ENCODE data around the gene RBPJ. TPM values are rescaled to one million over a fixed set of nuclear protein-coding genes. Genes with fewer than 3 reads are reported as not detected.

Gene RBPJ
- total and polyA plus RNA-seq, 7 donors = 10.6 to 44.4 (median 28.8) TPM

- intact Hi-C loops (cut with DNase I) = no loop called here
- no peaks in the 10 kb centered on the region for H3K4me1 ChIP-seq
- DNase-seq (no peak), ATAC-seq (no peak)
- peaks cover 0 to 1% (median 0%) of the 10 kb centered on the region in 3 donors for H3K27me3 ChIP-seq (ENCODE audit: insufficient read depth in 3 of 3, low read length in 2 of 3)
- WGBS, 3 donors = 83 to 95% (median 94%) methylated on average over 13 of the region's 13 CpGs
- TF ChIP-seq CTCF (IDR thresholded peaks at IDR 0.05) = no peak
- H3K36me3 ChIP-seq (ENCODE audit: insufficient read depth in 1 of 2, low read depth in 1 of 2) = no peaks in the 10 kb centered on the region
- H3K9me3 ChIP-seq = no peaks in the 10 kb centered on the region
- no peak overlapping the region for H3K27ac ChIP-seq
- no peak overlapping the region for H3K4me3 ChIP-seq
Measured at GRCh38 chr4:26478330-26478729, 157.5 kb downstream of the RBPJ start.

- ATAC-seq = no peak
- no peak for TF ChIP-seq CTCF (IDR thresholded peaks at IDR 0.05)
- Histone ChIP-seq H3K36me3 (ENCODE audit: insufficient read depth in 1 of 2, low read depth in 1 of 2) (no peaks in the 10 kb centered on the region), H3K27me3 (ENCODE audit: insufficient read depth in 3 of 3, low read length in 2 of 3) (peaks cover 0 to 1% (median 0%) of the 10 kb centered on the region in 3 donors), H3K9me3 (no peaks in the 10 kb centered on the region), H3K4me3 (no peak overlapping the region), H3K4me1 (no peaks in the 10 kb centered on the region), H3K27ac (no peak overlapping the region)
- WGBS, 3 donors = 50 to 62% (median 54%) methylated on average over 3 of the region's 3 CpGs
- DNase-seq = no peak
- intact Hi-C loops (cut with DNase I) = no loop called here
Measured at GRCh38 chr4:26482508-26483462, 162.0 kb downstream of the RBPJ start.

GRCh38 chr4:26484032-26484515 lies 163.3 kb downstream of the RBPJ start:
- whole genome bisulfite sequencing, 3 donors = 24 to 53% (median 33%) methylated on average over 2 of the region's 2 CpGs
- no peak for DNase-seq
- TF ChIP-seq CTCF (IDR thresholded peaks at IDR 0.05) = no peak
- no peak overlapping the region for H3K27ac ChIP-seq
- H3K4me1 ChIP-seq = no peaks in the 10 kb centered on the region
- intact Hi-C loops (cut with DNase I) = no loop called here
- H3K9me3 ChIP-seq = no peaks in the 10 kb centered on the region
- no peak for ATAC-seq
- H3K4me3 ChIP-seq = no peak overlapping the region
- no peaks in the 10 kb centered on the region for H3K27me3 ChIP-seq (ENCODE audit: insufficient read depth in 3 of 3, low read length in 2 of 3)
- H3K36me3 ChIP-seq (ENCODE audit: insufficient read depth in 1 of 2, low read depth in 1 of 2) = no peaks in the 10 kb centered on the region

GRCh38 chr4:26484516-26484915 lies 163.7 kb downstream of the RBPJ start:
- Histone ChIP-seq H3K4me1 (no peaks in the 10 kb centered on the region), H3K27me3 (ENCODE audit: insufficient read depth in 3 of 3, low read length in 2 of 3) (no peaks in the 10 kb centered on the region), H3K4me3 (no peak overlapping the region), H3K36me3 (ENCODE audit: insufficient read depth in 1 of 2, low read depth in 1 of 2) (no peaks in the 10 kb centered on the region), H3K9me3 (no peaks in the 10 kb centered on the region), H3K27ac (no peak overlapping the region)
- no peak for TF ChIP-seq CTCF (IDR thresholded peaks at IDR 0.05)
- no peak for DNase-seq
- no peak for ATAC-seq
- intact Hi-C loops (cut with DNase I) = no loop called here
- 66 to 74% (median 70%) methylated on average over 5 of the region's 5 CpGs for WGBS, 3 donors

Other genes starting within 250 kb of the RBPJ start
- gene CCKAR, start 169.5 kb downstream of the RBPJ start, total RNA-seq = not detected
- not detected for gene CCKAR, start 169.5 kb downstream of the RBPJ start, polyA plus RNA-seq

Data from psoas muscle (tissue), 8 donors.